ENCODE results near the gene RHBDL2.

DNA sequence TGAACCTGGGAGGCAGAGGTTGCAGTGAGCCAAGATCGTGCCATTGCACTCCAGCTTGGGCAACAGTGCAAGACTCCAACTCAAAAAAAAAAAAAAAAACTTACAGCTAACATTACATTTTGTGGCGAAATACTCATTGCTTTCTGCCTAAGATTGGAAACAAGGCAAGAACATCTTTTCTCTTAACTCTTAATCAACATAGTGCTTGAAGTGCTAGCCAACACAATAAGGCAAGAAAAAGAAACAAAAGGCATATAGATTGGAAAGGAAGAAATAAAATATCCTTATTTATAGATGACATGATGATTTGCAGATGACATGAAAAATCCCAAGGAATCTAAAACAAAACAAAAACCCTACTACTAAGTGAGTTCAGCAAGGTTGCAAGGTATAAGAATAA, 35.6 kb downstream of the RHBDL2 start:
- TF ChIP-seq, protein P1, sequence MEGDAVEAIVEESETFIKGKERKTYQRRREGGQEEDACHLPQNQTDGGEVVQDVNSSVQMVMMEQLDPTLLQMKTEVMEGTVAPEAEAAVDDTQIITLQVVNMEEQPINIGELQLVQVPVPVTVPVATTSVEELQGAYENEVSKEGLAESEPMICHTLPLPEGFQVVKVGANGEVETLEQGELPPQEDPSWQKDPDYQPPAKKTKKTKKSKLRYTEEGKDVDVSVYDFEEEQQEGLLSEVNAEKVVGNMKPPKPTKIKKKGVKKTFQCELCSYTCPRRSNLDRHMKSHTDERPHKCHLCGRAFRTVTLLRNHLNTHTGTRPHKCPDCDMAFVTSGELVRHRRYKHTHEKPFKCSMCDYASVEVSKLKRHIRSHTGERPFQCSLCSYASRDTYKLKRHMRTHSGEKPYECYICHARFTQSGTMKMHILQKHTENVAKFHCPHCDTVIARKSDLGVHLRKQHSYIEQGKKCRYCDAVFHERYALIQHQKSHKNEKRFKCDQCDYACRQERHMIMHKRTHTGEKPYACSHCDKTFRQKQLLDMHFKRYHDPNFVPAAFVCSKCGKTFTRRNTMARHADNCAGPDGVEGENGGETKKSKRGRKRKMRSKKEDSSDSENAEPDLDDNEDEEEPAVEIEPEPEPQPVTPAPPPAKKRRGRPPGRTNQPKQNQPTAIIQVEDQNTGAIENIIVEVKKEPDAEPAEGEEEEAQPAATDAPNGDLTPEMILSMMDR (IDR thresholded peaks at IDR 0.05; ENCODE audit: low read length), result no peak
- no peak for TF ChIP-seq EZH2 (IDR thresholded peaks at IDR 0.05; ENCODE audit: borderline replicate concordance, low read length)
